ENCODE measurements around the gene RABGAP1L.

GRCh38 chr1:174991473-174991872 lies 832.2 kb downstream of the RABGAP1L start:
- TF ChIP-seq CTCF (optimal IDR thresholded peaks at IDR 0.05 in 1 of 3, IDR thresholded peaks at IDR 0.05 in 1 of 3, conservative IDR thresholded peaks at IDR 0.05 in 1 of 3; ENCODE audit: extremely low read depth in 1 of 3, insufficient read depth in 2 of 3, low read length in 3 of 3) (no peak), EZH2 (IDR thresholded peaks at IDR 0.05; ENCODE audit: low read length) (no peak)

All from keratinocyte (primary cell).